ENCODE measurements around the gene NEUROG2. TPM values are rescaled to one million over a fixed set of nuclear protein-coding genes. Genes with fewer than 3 reads are reported as not detected.
A peak's percentile ranks its signal among the peaks of the same experiment; 100 is the strongest.

The NEUROG2 gene
- total and polyA plus RNA-seq, 2 experiments from 2014 or later: 0.24 TPM; not detected in 1

DNA sequence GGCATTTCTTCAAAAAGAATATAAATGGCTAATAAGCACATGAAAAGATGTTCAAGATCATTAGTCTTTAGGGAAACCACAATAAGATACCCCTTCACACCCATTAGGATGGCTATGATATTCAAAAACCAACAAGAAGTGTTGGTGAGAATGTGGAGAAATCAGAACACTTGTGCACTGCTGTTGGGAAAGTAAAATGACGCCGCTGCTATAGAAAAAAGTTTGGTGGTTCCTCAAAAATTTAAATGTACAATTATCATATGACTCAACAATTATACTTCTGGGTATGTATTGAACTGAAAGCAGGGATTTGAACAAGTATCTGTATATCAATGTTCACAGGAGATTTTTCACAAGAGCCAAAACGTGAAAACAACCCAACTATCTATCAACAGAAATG lies 29.4 kb upstream of the NEUROG2 start:
- H3K4me3 ChIP-seq: no peak overlapping the region
- DNase-seq (ENCODE audit: low read depth in 1 of 2, low spot score in 1 of 2): no peak
- no peaks in the 10 kb centered on the region for H3K4me1 ChIP-seq (ENCODE audit: low read depth)

DNA sequence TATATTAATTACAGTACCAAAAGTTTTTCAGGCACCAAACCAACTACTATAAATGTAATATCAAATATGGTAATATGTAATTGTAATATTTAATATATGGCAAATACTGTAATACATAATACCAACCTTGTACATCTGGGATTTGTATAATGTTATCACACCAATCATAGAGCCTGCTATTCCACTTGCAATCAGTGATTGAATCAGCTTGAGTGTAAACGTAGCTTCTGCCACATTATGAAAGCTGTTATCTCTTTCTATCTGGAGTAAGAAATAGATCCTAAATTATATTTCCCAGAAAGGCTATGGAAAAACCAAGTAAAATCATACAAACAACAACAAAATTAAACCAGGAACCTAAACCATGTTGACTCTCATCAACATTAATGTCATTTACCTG lies 24.7 kb upstream of the NEUROG2 start:
- no peak overlapping the region for H3K27ac ChIP-seq
- DNase-seq (ENCODE audit: low read depth in 1 of 2, low spot score in 1 of 2): no peak
- H3K9me3 ChIP-seq (ENCODE audit: low read depth): no peaks in the 10 kb centered on the region
- TF ChIP-seq, protein P1, sequence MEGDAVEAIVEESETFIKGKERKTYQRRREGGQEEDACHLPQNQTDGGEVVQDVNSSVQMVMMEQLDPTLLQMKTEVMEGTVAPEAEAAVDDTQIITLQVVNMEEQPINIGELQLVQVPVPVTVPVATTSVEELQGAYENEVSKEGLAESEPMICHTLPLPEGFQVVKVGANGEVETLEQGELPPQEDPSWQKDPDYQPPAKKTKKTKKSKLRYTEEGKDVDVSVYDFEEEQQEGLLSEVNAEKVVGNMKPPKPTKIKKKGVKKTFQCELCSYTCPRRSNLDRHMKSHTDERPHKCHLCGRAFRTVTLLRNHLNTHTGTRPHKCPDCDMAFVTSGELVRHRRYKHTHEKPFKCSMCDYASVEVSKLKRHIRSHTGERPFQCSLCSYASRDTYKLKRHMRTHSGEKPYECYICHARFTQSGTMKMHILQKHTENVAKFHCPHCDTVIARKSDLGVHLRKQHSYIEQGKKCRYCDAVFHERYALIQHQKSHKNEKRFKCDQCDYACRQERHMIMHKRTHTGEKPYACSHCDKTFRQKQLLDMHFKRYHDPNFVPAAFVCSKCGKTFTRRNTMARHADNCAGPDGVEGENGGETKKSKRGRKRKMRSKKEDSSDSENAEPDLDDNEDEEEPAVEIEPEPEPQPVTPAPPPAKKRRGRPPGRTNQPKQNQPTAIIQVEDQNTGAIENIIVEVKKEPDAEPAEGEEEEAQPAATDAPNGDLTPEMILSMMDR (IDR thresholded peaks at IDR 0.05; ENCODE audit: low read depth, low read length): no peak
- no peaks in the 10 kb centered on the region for H3K27me3 ChIP-seq
- no peaks in the 10 kb centered on the region for H3K4me1 ChIP-seq (ENCODE audit: low read depth)
- no peaks in the 10 kb centered on the region for H3K36me3 ChIP-seq
- no peak overlapping the region for H3K4me3 ChIP-seq

More for the DNA sequence above, 29.4 kb upstream of the NEUROG2 start:
- no peaks in the 10 kb centered on the region for H3K36me3 ChIP-seq
- TF ChIP-seq, protein P1 (IDR thresholded peaks at IDR 0.05; ENCODE audit: low read depth, low read length): no peak
- no peaks in the 10 kb centered on the region for H3K9me3 ChIP-seq (ENCODE audit: low read depth)
- no peak overlapping the region for H3K27ac ChIP-seq
- H3K27me3 ChIP-seq: no peaks in the 10 kb centered on the region

DNA sequence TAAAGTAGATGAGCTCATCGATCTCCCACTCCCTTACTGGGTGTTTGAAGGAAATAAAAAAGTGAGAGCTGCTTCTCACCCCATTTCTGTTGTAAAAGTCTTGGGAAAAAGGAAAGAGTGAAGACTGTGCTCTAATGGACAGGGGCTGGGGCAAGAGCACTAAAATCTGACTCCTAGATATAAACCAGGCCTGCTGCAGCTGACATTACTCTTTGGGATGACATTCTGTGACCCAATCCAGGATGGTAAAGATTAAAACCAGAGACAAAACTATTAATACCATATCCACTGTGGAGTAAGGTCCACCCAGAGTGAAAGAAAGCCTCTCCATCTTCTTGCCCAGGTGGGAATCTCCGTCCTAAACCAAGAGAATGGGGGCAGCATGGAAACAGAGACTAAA lies 20.1 kb upstream of the NEUROG2 start:
- no peak overlapping the region for H3K4me3 ChIP-seq
- TF ChIP-seq, protein P1 (IDR thresholded peaks at IDR 0.05; ENCODE audit: low read depth, low read length): no peak
- no peaks in the 10 kb centered on the region for H3K36me3 ChIP-seq
- H3K4me1 ChIP-seq (ENCODE audit: low read depth): no peaks in the 10 kb centered on the region
- no peak for DNase-seq (ENCODE audit: low read depth in 1 of 2, low spot score in 1 of 2)
- no peak overlapping the region for H3K27ac ChIP-seq
- H3K9me3 ChIP-seq (ENCODE audit: low read depth): no peaks in the 10 kb centered on the region
- H3K27me3 ChIP-seq: no peaks in the 10 kb centered on the region

DNA sequence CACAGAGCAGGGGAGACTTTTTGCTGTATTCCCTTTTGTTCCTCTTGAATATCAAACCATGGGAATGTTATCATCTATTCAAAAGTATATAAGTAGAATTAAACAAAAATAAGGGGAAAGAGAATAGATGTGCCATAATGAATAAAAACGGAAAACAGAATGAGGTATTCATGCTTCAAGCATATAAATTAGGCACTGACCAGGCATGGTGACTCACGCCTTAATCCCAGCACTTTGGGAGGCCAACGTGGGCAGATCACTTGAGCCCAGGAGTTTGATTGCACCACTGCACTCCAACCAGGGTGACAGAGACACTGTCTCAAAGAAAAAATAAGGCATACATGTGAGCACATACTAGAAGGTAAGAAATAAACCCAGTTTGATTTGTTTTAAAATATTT lies 16.3 kb upstream of the NEUROG2 start:
- no peaks in the 10 kb centered on the region for H3K4me1 ChIP-seq (ENCODE audit: low read depth)
- H3K27me3 ChIP-seq: peaks cover 3% of the 10 kb centered on the region
- no peaks in the 10 kb centered on the region for H3K36me3 ChIP-seq
- DNase-seq (ENCODE audit: low read depth in 1 of 2, low spot score in 1 of 2): peak in 1 of 2 donors; percentile 30
- H3K4me3 ChIP-seq: no peak overlapping the region
- no peaks in the 10 kb centered on the region for H3K9me3 ChIP-seq (ENCODE audit: low read depth)
- TF ChIP-seq, protein P1 (IDR thresholded peaks at IDR 0.05; ENCODE audit: low read depth, low read length): no peak
- no peak overlapping the region for H3K27ac ChIP-seq

DNA sequence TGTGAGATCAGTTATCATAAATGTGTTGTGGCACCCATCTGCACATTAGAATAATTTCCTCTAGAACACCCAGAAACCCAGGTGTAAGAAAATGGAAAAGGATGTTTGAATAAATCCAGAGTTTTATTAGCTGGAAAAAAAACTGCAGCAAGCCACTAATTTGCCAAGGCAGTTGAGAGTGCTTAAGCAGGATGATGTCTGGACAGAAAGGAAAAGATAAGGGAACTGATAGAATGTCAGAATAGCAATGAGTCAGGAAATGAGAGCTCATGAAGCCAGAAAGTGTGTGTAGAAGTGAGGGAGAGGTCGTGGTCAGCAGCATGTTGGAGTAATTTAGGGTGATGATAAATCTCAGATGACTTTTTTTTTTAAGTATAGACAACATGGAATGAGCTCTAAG lies 15.2 kb upstream of the NEUROG2 start:
- TF ChIP-seq, protein P1 (IDR thresholded peaks at IDR 0.05; ENCODE audit: low read depth, low read length): no peak
- no peaks in the 10 kb centered on the region for H3K36me3 ChIP-seq
- no peak overlapping the region for H3K27ac ChIP-seq
- DNase-seq (ENCODE audit: low read depth in 1 of 2, low spot score in 1 of 2): no peak
- no peak overlapping the region for H3K4me3 ChIP-seq
- H3K4me1 ChIP-seq (ENCODE audit: low read depth): no peaks in the 10 kb centered on the region
- H3K9me3 ChIP-seq (ENCODE audit: low read depth): no peaks in the 10 kb centered on the region
- peaks cover 15% of the 10 kb centered on the region for H3K27me3 ChIP-seq

DNA sequence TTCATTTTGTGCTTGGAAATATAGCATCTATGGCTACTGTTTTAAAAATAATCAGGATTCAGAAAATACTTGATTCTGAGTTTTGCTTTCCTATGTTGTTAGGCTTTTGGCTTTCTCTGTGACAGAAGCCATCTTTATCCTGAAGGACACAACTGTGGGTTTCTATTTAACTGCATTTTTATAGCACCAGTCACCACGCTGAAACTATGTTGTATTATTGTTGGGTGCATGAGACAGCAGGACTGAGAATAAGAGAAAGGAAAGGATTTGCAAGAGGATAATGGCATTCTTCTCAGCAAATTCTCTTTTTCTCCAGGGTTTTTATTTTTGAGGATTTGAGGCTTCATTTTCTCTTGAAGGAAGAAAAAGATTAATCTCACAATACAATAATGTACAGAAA lies 10.1 kb upstream of the NEUROG2 start:
- H3K27me3 ChIP-seq: peaks cover 65% of the 10 kb centered on the region

More for the DNA sequence above, 10.1 kb upstream of the NEUROG2 start:
- Histone ChIP-seq H3K36me3 (no peaks in the 10 kb centered on the region), H3K27ac (no peak overlapping the region), H3K9me3 (ENCODE audit: low read depth) (no peaks in the 10 kb centered on the region), H3K4me3 (no peak overlapping the region), H3K4me1 (ENCODE audit: low read depth) (no peaks in the 10 kb centered on the region)
- no peak for DNase-seq (ENCODE audit: low read depth in 1 of 2, low spot score in 1 of 2)
- TF ChIP-seq, protein P1 (IDR thresholded peaks at IDR 0.05; ENCODE audit: low read depth, low read length): no peak
